MM.1S (cell line): ENCODE results near the gene TRIM73.
"Not testable (repeated sequence)": the region's sequence is repeated elsewhere in the genome, so short reads cannot be mapped to it uniquely, and the experiment has no call there.

Experiments
- EZH2 ChIP-seq: fragments of 300-600 bp; sonication (generic); optimal IDR thresholded peaks from 2 replicates; pipeline ENCODE3; 2017; ENCODE audit warnings: low read depth, mild to moderate bottlenecking, antibody characterized with exemption, low read length, mixed read lengths
- EZH2phosphoT487 ChIP-seq: fragments of 300-600 bp; sonication (generic); IDR thresholded peaks from 2 replicates; pipeline ENCODE4 v1.6.1; 2018; ENCODE audit warnings: antibody characterized with exemption, low read length

DNA sequence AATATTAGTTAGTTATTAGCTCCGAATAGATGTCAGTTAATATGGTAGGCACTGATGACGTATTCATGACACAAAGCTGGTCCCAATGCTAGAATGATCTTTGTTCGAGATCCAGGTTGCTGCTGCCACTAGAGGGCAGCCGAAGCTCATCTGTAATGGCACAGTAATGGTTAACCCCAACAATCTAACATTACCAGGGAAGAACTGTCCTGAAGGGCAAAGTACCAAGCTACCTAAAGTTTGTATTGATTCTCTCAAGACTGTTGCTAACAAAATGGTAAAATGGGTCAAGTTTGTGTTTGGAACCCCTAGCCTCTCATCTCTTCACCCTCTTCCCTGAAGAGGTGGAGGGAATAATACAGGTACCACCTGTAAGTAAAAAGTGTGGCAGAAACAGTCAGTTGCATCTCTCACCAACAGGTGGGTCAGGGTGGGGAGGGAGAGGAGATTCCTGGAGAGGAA, 57.1 kb downstream of the TRIM73 start:
- TF ChIP-seq EZH2phosphoT487, EZH2: not testable (repeated sequence)
